NB4 (cell line): ENCODE data around the gene MPV17L.
"Not testable (repeated sequence)": the region's sequence is repeated elsewhere in the genome, so short reads cannot be mapped to it uniquely, and the experiment has no call there.

Experiments used
- DNase-seq: peaks from one replicate; pipeline ENCODE4 v3.0.0; 2010; ENCODE audit warnings: low read depth
- H3K4me3 ChIP-seq: one replicate; pipeline ENCODE4 v1.5.1; 2011; ENCODE audit warnings: mild to moderate bottlenecking, low read depth, low read length, moderate library complexity
- CTCF ChIP-seq: IDR thresholded peaks from one replicate; pipeline ENCODE4 v1.5.1; 2012; ENCODE audit warnings: low read depth, low read length
- MAX ChIP-seq: IDR thresholded peaks from 2 replicates; pipeline ENCODE4 v1.6.1; 2011; ENCODE audit warnings: low read depth, low read length
- MYC ChIP-seq: IDR thresholded peaks from 2 replicates; pipeline ENCODE4 v1.6.1; 2011; ENCODE audit warnings: low read depth, low read length
- POLR2A ChIP-seq: IDR thresholded peaks from 2 replicates; pipeline ENCODE4 v1.6.1; 2011; ENCODE audit warnings: mild to moderate bottlenecking; ENCODE audit not compliant: insufficient read length; ENCODE audit errors: extremely low read depth

The MPV17L gene

GRCh38 chr16:15415511-15415985, 20.0 kb downstream of the MPV17L start:
- no peak for DNase-seq
- no peak for TF ChIP-seq MYC
- TF ChIP-seq CTCF = no peak
- TF ChIP-seq MAX = no peak
- H3K4me3 ChIP-seq = no peak overlapping the region

GRCh38 chr16:15417197-15417596, 21.6 kb downstream of the MPV17L start:
- TF ChIP-seq MAX (no peak), POLR2A (no peak), CTCF (no peak), MYC (no peak)

GRCh38 chr16:15418206-15418605, 22.7 kb downstream of the MPV17L start:
- no peak for TF ChIP-seq CTCF
- no peak for TF ChIP-seq POLR2A
- no peak for DNase-seq
- no peak overlapping the region for H3K4me3 ChIP-seq

More at GRCh38 chr16:15417197-15417596, 21.6 kb downstream of the MPV17L start:
- H3K4me3 ChIP-seq = no peak overlapping the region
- no peak for DNase-seq

GRCh38 chr16:15421696-15422095, 26.1 kb downstream of the MPV17L start:
- DNase-seq, H3K4me3 ChIP-seq: not testable (repeated sequence)

GRCh38 chr16:15422222-15422621, 26.7 kb downstream of the MPV17L start:
- DNase-seq = no peak
- TF ChIP-seq MYC (no peak), POLR2A (no peak), CTCF (no peak), MAX (no peak)
- no peak overlapping the region for H3K4me3 ChIP-seq

- DNase-seq = no peak
- no peak overlapping the region for H3K4me3 ChIP-seq
- no peak for TF ChIP-seq MAX
- TF ChIP-seq POLR2A = no peak
- no peak for TF ChIP-seq MYC
- no peak for TF ChIP-seq CTCF
Observed at GRCh38 chr16:15425861-15426260, 30.3 kb downstream of the MPV17L start.
